GM12878 (cell line): Measurements from ENCODE around the gene ARHGEF25. TPM values are rescaled to one million over a fixed set of nuclear protein-coding genes. Genes with fewer than 3 reads are reported as not detected.

Experiments used
- ATAC-seq: fragments of 200-7000 bp; cut with Tn5 transposase; 3 replicates; pipeline ENCODE4 v1.9.1; 2020; ENCODE audit warnings: mild to moderate bottlenecking, moderate library complexity
- BruUV-seq: library from RNA; stranded (reverse); fragments of 400-500 nt; replicated peaks from 2 replicates; lab custom pipeline; 2021; lab: Mats Ljungman, UMichigan
- CTCF ChIA-PET: fragments of 300-600 bp; sonication (Branson Sonifier 250); formaldehyde crosslinking; extraction: SDS; loops from one replicate; lab custom pipeline; 2021; ENCODE audit warnings: inconsistent platforms; lab: Yijun Ruan, JAX
- POLR2A ChIA-PET: fragments of 350-600 bp; formaldehyde crosslinking; extraction: SDS; loops from one replicate; lab custom pipeline; 2021; ENCODE audit warnings: inconsistent platforms; lab: Charles Lee
- RAD21 ChIA-PET: fragments of 300-600 bp; sonication (Branson Sonifier 250); formaldehyde crosslinking; loops from one replicate; lab custom pipeline; 2023; ENCODE audit warnings: antibody characterized with exemption; ENCODE audit not compliant: unreplicated experiment; lab: Charles Lee
- SMC1A ChIA-PET: fragments of 300-600 bp; sonication (Branson Sonifier 250); formaldehyde crosslinking; loops from one replicate; lab custom pipeline; 2023; ENCODE audit not compliant: unreplicated experiment, uncharacterized antibody; lab: Charles Lee
- DNase-seq: peaks from one replicate; pipeline ENCODE4 v3.0.0-alpha.2; 2011; ENCODE audit warnings: low read depth, low spot score
- FAIRE-seq: peaks from 3 replicates; lab custom pipeline; 2011; peaks lifted over from hg19 to GRCh38; lab: Jason Lieb, UNC
- H2AFZ ChIP-seq: 2 replicates; pipeline ENCODE4 v1.6.0; 2011; ENCODE audit warnings: low read depth, low read length, control low read depth; ENCODE audit not compliant: control insufficient read depth
- H3K27ac ChIP-seq: 2 replicates; pipeline ENCODE4 v1.5.1; 2011; ENCODE audit warnings: control low read depth; ENCODE audit not compliant: control insufficient read depth, insufficient read depth
- H3K27me3 ChIP-seq, 2 experiments: replicated peaks in 1 of 2; 2 replicates each; pipeline versions ENCODE4 v1.6.0 to v1.6.1; 2011; ENCODE audit warnings: low read length in 1 of 2; ENCODE audit not compliant: control insufficient read depth in 2 of 2, insufficient read depth in 2 of 2
- H3K36me3 ChIP-seq, 2 experiments: 2 replicates each; pipeline ENCODE4 v1.5.1; 2011; ENCODE audit warnings: low read length in 1 of 2; ENCODE audit not compliant: control insufficient read depth in 2 of 2, insufficient read depth in 2 of 2
- H3K4me1 ChIP-seq: 2 replicates; pipeline ENCODE4 v1.6.1; 2011; ENCODE audit warnings: mild to moderate bottlenecking, low read length, moderate library complexity, mixed read lengths; ENCODE audit not compliant: control insufficient read depth, insufficient read depth
- H3K4me2 ChIP-seq: 2 replicates; pipeline ENCODE4 v1.6.0; 2011; ENCODE audit warnings: control low read depth; ENCODE audit not compliant: control insufficient read depth, insufficient read depth
- H3K4me3 ChIP-seq: fragments of 200-600 bp; sonication (generic); 2 replicates; pipeline ENCODE4 v1.5.1; 2016
- H3K79me2 ChIP-seq: 2 replicates; pipeline ENCODE4 v1.6.0; 2011; ENCODE audit warnings: low read length; ENCODE audit not compliant: control insufficient read depth, insufficient read depth
- H3K9ac ChIP-seq: 2 replicates; pipeline ENCODE4 v1.8.0; 2011; ENCODE audit warnings: low read length, control low read depth, mixed read lengths; ENCODE audit not compliant: control insufficient read depth, insufficient read depth
- H3K9me3 ChIP-seq: replicated peaks from 3 replicates; pipeline ENCODE4 v1.5.1; 2011; ENCODE audit warnings: mild to moderate bottlenecking, low read length; ENCODE audit not compliant: control insufficient read depth, insufficient read depth
- H4K20me1 ChIP-seq: 2 replicates; pipeline ENCODE4 v1.6.0; 2011; ENCODE audit not compliant: control insufficient read depth, insufficient read depth
- ASH2L ChIP-seq: fragments of 300-600, 200-600 bp; sonication (generic); IDR thresholded peaks from 2 replicates; pipeline ENCODE4 v1.6.1; 2017; ENCODE audit warnings: low read depth, mild to moderate bottlenecking, borderline replicate concordance
- HDGF ChIP-seq: fragments of 450-650 bp; IDR thresholded peaks from 2 replicates; pipeline ENCODE4 v1.6.1; 2016; ENCODE audit warnings: antibody characterized with exemption
- KAT2A ChIP-seq: conservative IDR thresholded peaks from 2 replicates; pipeline ENCODE4 v1.6.1; 2011; ENCODE audit warnings: low read depth, low read length; ENCODE audit not compliant: control insufficient read depth
- MXI1 ChIP-seq: fragments of 150-350 bp; IDR thresholded peaks from 2 replicates; pipeline ENCODE4 v1.6.1; 2011; ENCODE audit warnings: low read depth, mild to moderate bottlenecking, inconsistent platforms, low read length, improper control_type of control experiment
- MYC ChIP-seq: IDR thresholded peaks from 2 replicates; pipeline ENCODE4 v1.6.1; 2011; ENCODE audit warnings: mild to moderate bottlenecking, low read length, moderate library complexity, inconsistent platforms; ENCODE audit not compliant: insufficient read depth, insufficient replicate concordance, insufficient read length, severe bottlenecking
- NFYB ChIP-seq: IDR thresholded peaks from 2 replicates; pipeline ENCODE4 v1.6.1; 2011; ENCODE audit warnings: low read depth, mild to moderate bottlenecking, low read length, improper control_type of control experiment, moderate library complexity; ENCODE audit not compliant: insufficient read depth
- NR2C2 ChIP-seq: IDR thresholded peaks from 2 replicates; pipeline ENCODE4 v1.6.1; 2011; ENCODE audit warnings: borderline replicate concordance, low read depth; ENCODE audit not compliant: control insufficient read depth, insufficient read length
- NRF1 ChIP-seq: conservative IDR thresholded peaks from 2 replicates; pipeline ENCODE4 v1.6.1; 2011; ENCODE audit warnings: mild to moderate bottlenecking, low read depth, low read length, improper control_type of control experiment
- TAF1 ChIP-seq: IDR thresholded peaks from 2 replicates; pipeline ENCODE4 v1.6.1; 2011; ENCODE audit warnings: mild to moderate bottlenecking, low read depth, low read length, borderline replicate concordance
- YBX1 ChIP-seq: fragments of 450-650 bp; IDR thresholded peaks from 2 replicates; pipeline ENCODE4 v1.6.1; 2016; ENCODE audit warnings: antibody characterized with exemption
- ZBED1 ChIP-seq: IDR thresholded peaks from 2 replicates; pipeline ENCODE4 v1.6.1; 2016; ENCODE audit warnings: borderline replicate concordance
- WGBS: methylation state at CpG from one replicate; pipeline ENCODE4 v1.1.6; 2016; ENCODE audit warnings: low lambda C conversion rate; ENCODE audit not compliant: insufficient replicate concordance, insufficient coverage; ENCODE audit errors: missing lambda C conversion rate; 5-methylcytosine and 5-hydroxymethylcytosine counted together
- in situ Hi-C: fragments of 300-500 bp; cut with MboI; formaldehyde crosslinking; loops from 9 replicates; pipeline ENCODE4 v1.14.3; 2018; ENCODE audit warnings: mixed read lengths
- intact Hi-C: fragments of 100-400 bp; cut with micrococcal nuclease; formaldehyde crosslinking; loops from one replicate; pipeline ENCODE4 v1.14.2; 2022; ENCODE audit not compliant: unreplicated experiment
- polyA plus RNA-seq, 11 experiments: library from polyadenylated mRNA; depleted of rRNA in 4 of 11; unstranded in 6 of 11; stranded (reverse) in 5 of 11; fragments of >200 nt; fragmentation: Nextera tagmentation in 4 of 11; fragmentation: Illumina TruSeq in 1 of 11; extraction: Ambion mirVana in 4 of 11; extraction: Trizol in 1 of 11; gene quantifications; 1 replicate in 1 of 11; 2 replicates in 10 of 11; pipeline versions ENCODE4 v1.2.1 to v1.2.3, GENCODE V29; 2011 to 2016; ENCODE audit warnings: inconsistent platforms in 2 of 11, missing spikeins in 2 of 11, low read depth in 1 of 11
- total RNA-seq, 4 experiments: library from RNA; depleted of rRNA in 3 of 4; stranded (reverse); fragments of >200 nt in 3 of 4; fragmentation: Illumina TruSeq in 1 of 4; extraction: Trizol in 1 of 4; gene quantifications; 2 replicates each; pipeline versions ENCODE4 v1.2.1 to v1.2.3, GENCODE V29; 2013 to 2021
- TF ChIP-seq, protein P1 (sequence below): fragments of 450-650 bp; IDR thresholded peaks from 2 replicates; pipeline ENCODE4 v1.6.1; 2016; ENCODE audit warnings: mild to moderate bottlenecking, moderate library complexity, borderline replicate concordance

Gene ARHGEF25
- total and polyA plus RNA-seq, 10 of the 15 experiments (the other 5 are each of a cell fraction or from before 2014, with no cell fraction given), result 0.08 to 4.5 (median 1.2) TPM; not detected in 3

DNA sequence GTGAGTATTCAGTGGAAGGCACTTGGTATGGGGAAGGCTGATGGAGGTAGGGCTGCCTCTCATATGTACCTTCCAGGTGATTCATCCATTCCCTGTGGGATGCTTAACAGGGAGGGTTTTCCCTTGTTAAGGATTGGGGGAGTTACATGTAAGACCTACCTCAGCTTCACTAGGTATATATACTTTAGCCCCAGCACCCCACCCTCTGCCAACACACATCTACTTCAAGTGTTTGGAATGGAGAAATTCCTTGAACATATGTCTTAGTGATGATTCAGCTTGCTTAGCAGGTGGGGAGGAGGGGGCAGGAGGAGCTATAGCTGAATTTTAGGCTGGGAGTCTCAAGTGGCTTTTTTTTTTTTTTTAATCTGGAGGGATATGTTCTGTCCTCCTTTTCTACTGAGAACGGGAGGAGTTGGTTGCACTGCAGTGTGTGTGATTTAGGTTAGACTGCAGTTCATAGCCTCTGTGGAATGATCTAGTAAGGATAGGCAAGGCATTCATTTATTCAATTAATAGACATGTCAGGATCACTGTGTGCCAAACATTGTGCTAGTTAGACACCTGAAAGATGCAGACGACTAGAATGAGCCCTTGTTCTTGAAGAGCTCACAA, 18.6 kb upstream of the ARHGEF25 start:
- 77% methylated on average over 2 of the region's 2 CpGs for WGBS
- ChIA-PET SMC1A (interaction anchor here (1.0 to 2.8 kb wide), 8 partner anchors 9 to 149 kb away, joined by 3 to 15 read pairs (median 5); partner anchors contain the start of gene GLI1), RAD21 (interaction anchor here (0.6 to 2.3 kb wide), 4 partner anchors 13 to 22 kb away, joined by 3 to 8 read pairs (median 4); no protein-coding TSS in a partner anchor), CTCF (interaction anchor here (0.5 to 5.1 kb wide), 11 partner anchors 10 to 189 kb away, joined by 3 to 52 read pairs (median 4); partner anchors contain the start of gene OS9), POLR2A (interaction anchor here (1.1 to 2.0 kb wide), 5 partner anchors 7 to 68 kb away, joined by 3 to 9 read pairs (median 5); no protein-coding TSS in a partner anchor)
- Histone ChIP-seq H3K9ac (no peak overlapping the region), H3K9me3 (no peaks in the 10 kb centered on the region), H3K4me3 (no peak overlapping the region), H3K4me2 (no peak overlapping the region; the same call in 1 of the 2 replicates), H3K4me1 (peaks cover 4% of the 10 kb centered on the region; the same call in 1 of the 2 replicates), H3K27me3 (no peaks in the 10 kb centered on the region), H4K20me1 (no peaks in the 10 kb centered on the region), H3K36me3 (no peaks in the 10 kb centered on the region), H3K27ac (no peak overlapping the region), H3K79me2 (peaks cover 7% of the 10 kb centered on the region), H2AFZ (no peak overlapping the region)
- BruUV-seq, result no TSS peak
- no peak for ATAC-seq
- FAIRE-seq, result no peak
- no peak for DNase-seq
- TF ChIP-seq TAF1 (no peak), YBX1 (no peak), NR2C2 (no peak), ZBED1 (no peak), HDGF (no peak), NRF1 (no peak), NFYB (no peak), KAT2A (no peak), ASH2L (no peak), MXI1 (no peak), MYC (no peak)
- TF ChIP-seq, protein P1, sequence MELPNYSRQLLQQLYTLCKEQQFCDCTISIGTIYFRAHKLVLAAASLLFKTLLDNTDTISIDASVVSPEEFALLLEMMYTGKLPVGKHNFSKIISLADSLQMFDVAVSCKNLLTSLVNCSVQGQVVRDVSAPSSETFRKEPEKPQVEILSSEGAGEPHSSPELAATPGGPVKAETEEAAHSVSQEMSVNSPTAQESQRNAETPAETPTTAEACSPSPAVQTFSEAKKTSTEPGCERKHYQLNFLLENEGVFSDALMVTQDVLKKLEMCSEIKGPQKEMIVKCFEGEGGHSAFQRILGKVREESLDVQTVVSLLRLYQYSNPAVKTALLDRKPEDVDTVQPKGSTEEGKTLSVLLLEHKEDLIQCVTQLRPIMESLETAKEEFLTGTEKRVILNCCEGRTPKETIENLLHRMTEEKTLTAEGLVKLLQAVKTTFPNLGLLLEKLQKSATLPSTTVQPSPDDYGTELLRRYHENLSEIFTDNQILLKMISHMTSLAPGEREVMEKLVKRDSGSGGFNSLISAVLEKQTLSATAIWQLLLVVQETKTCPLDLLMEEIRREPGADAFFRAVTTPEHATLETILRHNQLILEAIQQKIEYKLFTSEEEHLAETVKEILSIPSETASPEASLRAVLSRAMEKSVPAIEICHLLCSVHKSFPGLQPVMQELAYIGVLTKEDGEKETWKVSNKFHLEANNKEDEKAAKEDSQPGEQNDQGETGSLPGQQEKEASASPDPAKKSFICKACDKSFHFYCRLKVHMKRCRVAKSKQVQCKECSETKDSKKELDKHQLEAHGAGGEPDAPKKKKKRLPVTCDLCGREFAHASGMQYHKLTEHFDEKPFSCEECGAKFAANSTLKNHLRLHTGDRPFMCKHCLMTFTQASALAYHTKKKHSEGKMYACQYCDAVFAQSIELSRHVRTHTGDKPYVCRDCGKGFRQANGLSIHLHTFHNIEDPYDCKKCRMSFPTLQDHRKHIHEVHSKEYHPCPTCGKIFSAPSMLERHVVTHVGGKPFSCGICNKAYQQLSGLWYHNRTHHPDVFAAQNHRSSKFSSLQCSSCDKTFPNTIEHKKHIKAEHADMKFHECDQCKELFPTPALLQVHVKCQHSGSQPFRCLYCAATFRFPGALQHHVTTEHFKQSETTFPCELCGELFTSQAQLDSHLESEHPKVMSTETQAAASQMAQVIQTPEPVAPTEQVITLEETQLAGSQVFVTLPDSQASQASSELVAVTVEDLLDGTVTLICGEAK, result no peak
- in situ Hi-C loops, result no loop called here
- intact Hi-C loops, result loop anchor here (5.0 kb wide), 1 partner anchor 100 kb away; the partner anchor contains the start of gene OS9
